SU-DHL-6 (cell line): Measurements from ENCODE around the gene S100A14.

Experiments used
- CTCF ChIP-seq: fragments of 200-600 bp; sonication (generic); IDR thresholded peaks from one replicate; pipeline ENCODE4 v1.5.1; 2017; ENCODE audit warnings: antibody characterized with exemption, mild to moderate bottlenecking, low read length, moderate library complexity; ENCODE audit not compliant: insufficient read depth, poor library complexity, severe bottlenecking
- EZH2phosphoT487 ChIP-seq: fragments of 200-600 bp; sonication (generic), shearing (Covaris generic); conservative IDR thresholded peaks from 2 replicates; pipeline ENCODE4 v1.6.1; 2018; ENCODE audit warnings: mild to moderate bottlenecking, antibody characterized with exemption, low read length, moderate library complexity, mixed read lengths

DNA sequence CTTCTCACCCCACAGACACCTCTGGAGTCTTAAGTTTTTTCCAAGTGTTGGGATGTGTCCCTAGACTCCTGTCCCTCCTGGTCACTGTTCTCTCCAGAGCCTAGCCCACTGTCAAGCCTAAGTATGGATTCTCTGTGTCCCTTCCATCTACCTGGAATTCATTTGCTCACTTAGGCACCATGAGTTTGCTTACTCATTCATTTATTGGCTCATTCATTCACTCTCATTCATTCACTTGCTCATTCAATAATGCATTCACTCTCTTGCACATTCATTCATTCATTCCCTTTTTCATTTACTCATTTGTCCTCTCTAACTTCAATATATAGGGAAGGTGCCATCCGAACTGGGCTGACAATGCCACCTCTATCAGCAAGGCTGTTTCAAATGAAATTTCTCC is 4.8 kb downstream of the S100A14 start:
- TF ChIP-seq CTCF: no peak
- TF ChIP-seq EZH2phosphoT487: no peak
